ENCODE data around the gene ADAMTS2.
"Not testable (repeated sequence)": the region's sequence is repeated elsewhere in the genome, so short reads cannot be mapped to it uniquely, and the experiment has no call there.

The ADAMTS2 gene

GRCh38 chr5:179325296-179326031, 19.8 kb downstream of the ADAMTS2 start:
- Histone ChIP-seq H3K36me3 (ENCODE audit: control insufficient read depth, insufficient read depth, low read length) (no peaks in the 10 kb centered on the region), H3K9ac (ENCODE audit: low read length) (no peak overlapping the region), H3K27ac (ENCODE audit: low read depth, low read length) (no peak overlapping the region)

GRCh38 chr5:179324760-179325295, 20.4 kb downstream of the ADAMTS2 start:
- no peaks in the 10 kb centered on the region for H3K36me3 ChIP-seq (ENCODE audit: control insufficient read depth, insufficient read depth, low read length)
- no peak overlapping the region for H3K9ac ChIP-seq (ENCODE audit: low read length)
- no peaks in the 10 kb centered on the region for H3K27me3 ChIP-seq (ENCODE audit: control insufficient read depth, insufficient read depth, low read length)
- H3K4me1 ChIP-seq (ENCODE audit: control insufficient read depth, insufficient read depth, low read length): no peaks in the 10 kb centered on the region
- no peak overlapping the region for H3K27ac ChIP-seq (ENCODE audit: low read depth, low read length)
- H3K4me3 ChIP-seq (ENCODE audit: low read length): no peak overlapping the region

More at GRCh38 chr5:179325296-179326031, 19.8 kb downstream of the ADAMTS2 start:
- Histone ChIP-seq H3K27me3 (ENCODE audit: control insufficient read depth, insufficient read depth, low read length) (no peaks in the 10 kb centered on the region), H3K4me1 (ENCODE audit: control insufficient read depth, insufficient read depth, low read length) (no peaks in the 10 kb centered on the region), H3K4me3 (ENCODE audit: low read length) (no peak overlapping the region)

GRCh38 chr5:179324316-179324715, 20.9 kb downstream of the ADAMTS2 start:
- not testable (repeated sequence) for H3K27ac ChIP-seq (ENCODE audit: low read depth, low read length); H3K9ac ChIP-seq (ENCODE audit: low read length); H3K27me3 ChIP-seq (ENCODE audit: control insufficient read depth, insufficient read depth, low read length); H3K4me1 ChIP-seq (ENCODE audit: control insufficient read depth, insufficient read depth, low read length); H3K36me3 ChIP-seq (ENCODE audit: control insufficient read depth, insufficient read depth, low read length); H3K4me3 ChIP-seq (ENCODE audit: low read length)

- Histone ChIP-seq H3K36me3 (ENCODE audit: control insufficient read depth, insufficient read depth, low read length) (no peaks in the 10 kb centered on the region), H3K4me1 (ENCODE audit: control insufficient read depth, insufficient read depth, low read length) (no peaks in the 10 kb centered on the region), H3K27ac (ENCODE audit: low read depth, low read length) (no peak overlapping the region), H3K27me3 (ENCODE audit: control insufficient read depth, insufficient read depth, low read length) (no peaks in the 10 kb centered on the region), H3K9ac (ENCODE audit: low read length) (no peak overlapping the region), H3K4me3 (ENCODE audit: low read length) (no peak overlapping the region)
Measured at GRCh38 chr5:179323026-179323870, 22.0 kb downstream of the ADAMTS2 start.

- Histone ChIP-seq H3K27ac (ENCODE audit: low read depth, low read length) (no peak overlapping the region), H3K27me3 (ENCODE audit: control insufficient read depth, insufficient read depth, low read length) (no peaks in the 10 kb centered on the region), H3K4me1 (ENCODE audit: control insufficient read depth, insufficient read depth, low read length) (no peaks in the 10 kb centered on the region), H3K36me3 (ENCODE audit: control insufficient read depth, insufficient read depth, low read length) (no peaks in the 10 kb centered on the region), H3K9ac (ENCODE audit: low read length) (no peak overlapping the region), H3K4me3 (ENCODE audit: low read length) (no peak overlapping the region)
Measured at GRCh38 chr5:179322071-179323025, 22.9 kb downstream of the ADAMTS2 start.

DNA sequence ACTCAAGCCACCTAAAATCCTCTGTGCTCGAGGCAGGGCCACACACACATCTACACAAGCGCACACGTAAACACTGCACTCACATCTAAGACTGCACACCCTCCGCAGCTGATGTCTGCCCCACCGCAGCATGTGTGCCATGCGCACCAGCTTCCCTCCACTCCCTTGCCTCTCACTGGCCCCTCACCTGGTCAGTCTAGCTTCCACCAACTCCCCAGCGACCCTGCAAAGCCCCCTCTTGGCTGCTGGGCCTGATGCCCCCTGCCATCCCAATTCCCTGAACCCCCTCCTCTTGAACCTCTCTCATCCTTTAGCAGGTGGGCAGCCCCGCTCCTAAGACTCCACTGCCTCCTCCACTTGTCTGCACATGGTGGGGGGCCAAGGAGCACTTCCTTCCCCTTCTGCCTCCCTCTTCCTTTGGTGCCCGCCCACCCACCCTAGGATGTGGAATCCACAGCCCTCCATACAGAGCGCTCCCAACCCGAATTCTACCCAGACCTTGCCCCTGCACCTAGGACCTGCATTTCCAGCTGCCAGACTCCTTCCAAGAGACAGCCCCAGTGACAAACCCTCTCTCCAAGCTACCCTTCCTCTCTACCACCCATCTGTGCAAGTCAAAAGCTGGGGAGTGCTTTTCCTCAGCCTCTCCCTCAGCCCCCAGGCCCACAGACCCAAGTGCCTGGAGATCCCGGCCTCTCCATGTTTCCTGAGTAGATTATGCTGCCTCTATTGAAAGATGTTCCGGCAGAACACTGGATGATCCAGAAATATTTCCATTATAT, 23.9 kb downstream of the ADAMTS2 start:
- Histone ChIP-seq H3K27ac (ENCODE audit: low read depth, low read length) (no peak overlapping the region), H3K27me3 (ENCODE audit: control insufficient read depth, insufficient read depth, low read length) (no peaks in the 10 kb centered on the region), H3K4me3 (ENCODE audit: low read length) (no peak overlapping the region), H3K36me3 (ENCODE audit: control insufficient read depth, insufficient read depth, low read length) (no peaks in the 10 kb centered on the region), H3K4me1 (ENCODE audit: control insufficient read depth, insufficient read depth, low read length) (no peaks in the 10 kb centered on the region), H3K9ac (ENCODE audit: low read length) (no peak overlapping the region)

DNA sequence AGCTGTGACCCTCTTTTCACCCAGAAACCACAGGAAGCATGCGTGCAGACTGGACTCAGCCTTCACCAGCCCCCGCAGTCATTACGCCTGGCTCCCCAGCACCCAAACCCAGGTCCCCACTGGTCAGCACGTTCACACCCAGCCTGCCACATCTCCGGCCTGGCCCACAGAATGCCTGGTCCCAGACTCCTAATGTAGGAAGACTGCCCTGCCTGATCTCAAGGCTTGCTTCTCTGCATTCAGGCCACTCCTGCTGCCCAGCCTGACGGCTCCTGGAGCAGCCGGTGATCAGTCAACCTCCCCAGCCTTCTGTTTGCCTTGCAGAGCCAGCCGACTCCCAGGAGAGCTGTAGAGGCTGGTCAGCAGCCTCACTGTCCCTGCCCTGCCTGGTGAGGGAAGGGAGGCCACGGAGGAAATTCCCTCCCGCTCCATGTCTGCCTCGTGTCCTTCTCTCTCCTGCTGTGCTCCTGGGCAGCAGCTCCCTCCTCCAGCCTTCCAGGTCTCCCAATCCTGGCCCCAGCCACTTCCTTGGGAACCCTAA, 25.4 kb downstream of the ADAMTS2 start:
- Histone ChIP-seq H3K27ac (ENCODE audit: low read depth, low read length) (no peak overlapping the region), H3K4me1 (ENCODE audit: control insufficient read depth, insufficient read depth, low read length) (no peaks in the 10 kb centered on the region), H3K27me3 (ENCODE audit: control insufficient read depth, insufficient read depth, low read length) (no peaks in the 10 kb centered on the region), H3K36me3 (ENCODE audit: control insufficient read depth, insufficient read depth, low read length) (no peaks in the 10 kb centered on the region), H3K4me3 (ENCODE audit: low read length) (no peak overlapping the region), H3K9ac (ENCODE audit: low read length) (no peak overlapping the region)

GRCh38 chr5:179319123-179319522, 26.1 kb downstream of the ADAMTS2 start:
- Histone ChIP-seq H3K4me1 (ENCODE audit: control insufficient read depth, insufficient read depth, low read length) (peaks cover 4% of the 10 kb centered on the region), H3K27ac (ENCODE audit: low read depth, low read length) (no peak overlapping the region), H3K27me3 (ENCODE audit: control insufficient read depth, insufficient read depth, low read length) (no peaks in the 10 kb centered on the region), H3K36me3 (ENCODE audit: control insufficient read depth, insufficient read depth, low read length) (no peaks in the 10 kb centered on the region), H3K9ac (ENCODE audit: low read length) (no peak overlapping the region), H3K4me3 (ENCODE audit: low read length) (no peak overlapping the region)

DNA sequence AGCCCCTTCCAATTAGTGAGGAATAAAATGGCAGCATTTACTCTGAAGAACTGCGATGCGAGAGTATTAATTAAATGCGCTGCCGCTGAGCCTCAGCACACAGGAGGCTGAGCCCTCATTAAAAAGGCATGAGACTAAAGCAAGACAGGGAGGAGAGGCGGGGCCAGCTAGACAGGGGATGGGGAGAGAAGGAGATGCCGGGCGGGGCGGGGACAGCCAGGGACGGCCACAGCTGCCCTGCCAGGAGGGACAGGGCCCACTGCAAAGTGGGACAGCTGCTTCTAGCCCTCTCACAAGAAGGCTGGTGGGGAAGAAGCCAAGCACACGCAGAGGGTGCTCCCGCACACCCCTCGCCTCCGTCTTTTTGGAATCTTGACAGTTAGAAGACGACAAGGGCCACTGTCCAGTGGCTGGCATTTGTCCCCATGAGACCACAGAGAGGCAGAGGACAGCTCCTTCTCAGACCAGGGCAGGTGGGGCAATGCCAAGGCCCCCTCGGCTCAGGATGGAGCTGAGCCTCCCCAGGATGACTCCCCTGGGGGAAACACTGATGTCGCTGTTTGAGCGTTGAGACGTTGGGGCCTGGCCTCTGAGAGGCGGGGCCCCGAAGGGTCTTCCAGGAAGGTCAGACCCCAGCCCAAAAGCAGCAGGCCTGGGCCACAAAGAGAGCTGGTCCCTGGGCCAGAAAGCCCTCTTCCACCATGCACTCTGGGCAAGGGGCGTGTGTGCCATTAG, 26.9 kb downstream of the ADAMTS2 start:
- Histone ChIP-seq H3K27me3 (ENCODE audit: control insufficient read depth, insufficient read depth, low read length) (no peaks in the 10 kb centered on the region), H3K9ac (ENCODE audit: low read length) (no peak overlapping the region), H3K36me3 (ENCODE audit: control insufficient read depth, insufficient read depth, low read length) (no peaks in the 10 kb centered on the region), H3K4me1 (ENCODE audit: control insufficient read depth, insufficient read depth, low read length) (peaks cover 7% of the 10 kb centered on the region), H3K4me3 (ENCODE audit: low read length) (no peak overlapping the region), H3K27ac (ENCODE audit: low read depth, low read length) (no peak overlapping the region)

DNA sequence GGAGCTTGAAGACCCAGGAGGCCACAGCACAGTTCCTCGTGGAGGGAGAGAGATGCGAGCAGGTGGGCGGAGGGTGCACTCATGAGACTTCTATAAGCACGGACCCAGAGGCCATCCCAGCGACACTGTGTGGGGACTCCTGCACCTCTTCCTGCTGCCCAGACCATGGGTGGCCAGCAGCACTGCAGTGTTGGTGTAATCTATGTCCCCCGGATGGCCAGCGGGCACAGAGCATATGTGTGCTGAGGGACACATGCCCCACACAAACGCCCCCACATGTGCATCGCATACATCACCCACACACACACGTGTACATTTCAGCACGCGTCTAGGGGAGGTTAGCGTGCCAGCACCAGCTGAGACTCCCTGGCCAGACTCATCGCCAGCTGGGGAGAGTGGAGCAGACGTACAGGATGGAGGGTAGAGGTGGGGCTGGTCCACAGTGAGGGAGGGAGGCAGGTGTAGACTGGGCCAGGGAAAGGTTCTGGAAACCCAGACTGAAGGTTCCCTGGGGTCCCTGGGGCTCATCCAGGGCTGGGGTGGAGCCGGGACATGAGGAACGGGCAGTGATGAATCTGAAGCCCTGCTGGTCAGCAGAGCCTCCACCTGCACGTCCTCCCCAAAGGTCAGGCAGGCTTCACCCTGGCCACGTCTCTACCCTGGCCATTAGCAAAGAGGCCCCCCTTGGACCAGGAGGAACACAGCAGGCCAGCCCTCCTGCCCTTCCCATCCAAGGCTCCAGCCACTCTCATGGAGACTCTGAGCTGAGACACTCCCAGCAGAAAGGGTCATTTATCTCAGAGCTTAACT, 27.6 kb downstream of the ADAMTS2 start:
- no peak overlapping the region for H3K4me3 ChIP-seq (ENCODE audit: low read length)
- no peak overlapping the region for H3K27ac ChIP-seq (ENCODE audit: low read depth, low read length)
- no peaks in the 10 kb centered on the region for H3K27me3 ChIP-seq (ENCODE audit: control insufficient read depth, insufficient read depth, low read length)
- H3K4me1 ChIP-seq (ENCODE audit: control insufficient read depth, insufficient read depth, low read length): peaks cover 7% of the 10 kb centered on the region
- H3K9ac ChIP-seq (ENCODE audit: low read length): no peak overlapping the region
- H3K36me3 ChIP-seq (ENCODE audit: control insufficient read depth, insufficient read depth, low read length): no peaks in the 10 kb centered on the region

Measured in rectal smooth muscle tissue (tissue), 1 donor.